ENCODE data around the gene ANKRD24.
A peak's percentile ranks its signal among the peaks of the same experiment; 100 is the strongest.
"Not testable (repeated sequence)": the region's sequence is repeated elsewhere in the genome, so short reads cannot be mapped to it uniquely, and the experiment has no call there.

Gene ANKRD24

GRCh38 chr19:4197625-4198466 lies 15.4 kb downstream of the ANKRD24 start:
- DNase-seq (ENCODE audit: low spot score) = no peak

- no peak for DNase-seq (ENCODE audit: low spot score)
Measured at GRCh38 chr19:4198467-4199126, 16.1 kb downstream of the ANKRD24 start.

DNA sequence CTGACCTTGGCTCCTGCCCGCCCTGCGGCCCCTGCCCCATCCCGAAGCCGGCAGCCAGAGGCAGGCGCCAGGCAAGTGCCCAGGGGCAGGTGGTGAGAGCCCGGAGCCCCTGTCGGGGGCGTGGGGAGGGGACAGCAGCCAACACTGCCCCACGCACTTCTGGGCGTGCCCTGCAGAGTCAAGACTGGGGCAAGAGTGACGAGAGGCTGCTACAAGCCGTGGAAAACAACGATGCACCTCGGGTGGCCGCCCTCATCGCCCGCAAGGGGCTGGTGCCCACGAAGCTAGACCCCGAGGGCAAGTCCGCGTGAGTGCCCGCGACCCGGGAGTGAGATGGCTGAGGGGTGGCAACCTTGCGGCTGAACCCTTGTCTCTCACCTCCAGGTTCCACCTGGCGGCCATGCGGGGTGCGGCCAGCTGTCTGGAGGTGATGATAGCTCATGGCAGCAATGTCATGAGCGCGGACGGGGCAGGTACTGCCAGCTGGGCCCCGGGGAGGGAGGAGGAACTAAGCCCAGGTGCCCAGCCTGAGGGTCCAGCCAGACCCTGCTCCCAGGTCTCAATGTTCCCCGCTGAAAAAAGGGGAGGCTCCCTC lies 17.3 kb downstream of the ANKRD24 start:
- no peak for DNase-seq (ENCODE audit: low spot score)

DNA sequence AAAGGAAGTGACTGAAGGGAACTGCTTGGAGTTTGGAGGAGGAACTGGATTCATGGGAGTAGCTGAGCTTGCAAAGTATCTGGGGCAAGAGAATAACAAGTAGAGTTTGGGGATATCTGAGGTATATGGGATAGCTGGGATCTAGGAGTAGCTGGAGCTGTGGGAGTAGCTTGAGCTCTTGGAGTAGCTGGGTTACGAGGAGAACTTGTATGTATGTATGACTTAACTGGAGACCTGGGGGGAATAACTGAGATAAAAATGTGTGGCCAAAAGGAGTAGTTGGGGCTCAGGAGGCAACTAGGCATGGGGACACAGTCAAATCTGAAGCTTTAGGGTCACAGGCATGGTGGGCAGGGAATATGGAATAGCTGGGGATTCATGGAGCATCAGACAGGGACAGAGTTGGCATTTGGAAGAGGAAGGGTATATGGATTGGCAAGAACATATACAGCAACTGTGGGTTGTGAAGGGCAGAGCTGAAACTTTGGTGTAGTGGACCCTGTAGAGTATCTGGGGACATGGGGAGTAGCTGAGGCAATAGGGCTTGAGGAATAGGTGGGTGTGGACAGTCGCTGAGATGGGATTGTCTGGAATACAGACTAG lies 18.6 kb downstream of the ANKRD24 start:
- no peak for DNase-seq (ENCODE audit: low spot score)

GRCh38 chr19:4201798-4202197 lies 19.3 kb downstream of the ANKRD24 start:
- no peak for DNase-seq (ENCODE audit: low spot score)

- DNase-seq (ENCODE audit: low spot score) = no peak
Measured at GRCh38 chr19:4206818-4207484, 24.5 kb downstream of the ANKRD24 start.

GRCh38 chr19:4208385-4209094 lies 26.1 kb downstream of the ANKRD24 start:
- no peak for DNase-seq (ENCODE audit: low spot score)

DNA sequence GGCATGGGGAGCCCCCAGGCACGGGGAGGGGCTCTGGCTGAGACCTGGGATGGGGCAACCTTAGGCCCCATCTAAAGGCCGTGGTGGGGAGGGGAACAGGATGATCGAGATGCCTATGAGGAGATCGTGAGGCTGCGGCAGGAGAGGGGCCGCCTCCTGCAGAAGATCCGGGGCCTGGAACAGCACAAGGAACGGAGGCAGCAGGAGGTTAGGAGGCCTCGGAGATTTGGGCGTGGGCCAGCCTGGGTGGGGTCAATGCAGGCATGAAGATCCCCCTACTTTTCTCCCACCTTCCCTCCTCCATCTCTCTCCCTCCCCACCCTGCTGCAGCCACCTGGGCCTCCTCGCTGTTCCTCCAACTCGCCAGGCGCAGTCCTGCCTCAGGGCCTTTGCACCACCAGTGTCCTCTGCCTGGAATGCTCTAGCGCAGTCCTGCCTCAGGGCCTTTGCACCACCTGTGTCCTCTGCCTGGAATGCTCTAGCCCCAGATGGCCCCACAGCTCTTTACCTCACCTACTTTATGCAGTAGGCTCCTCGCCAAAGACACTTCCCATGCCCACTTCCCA lies 27.8 kb downstream of the ANKRD24 start:
- no peak for DNase-seq (ENCODE audit: low spot score)

- no peak for DNase-seq (ENCODE audit: low spot score)
Measured at GRCh38 chr19:4213116-4213515, 30.6 kb downstream of the ANKRD24 start.

GRCh38 chr19:4215807-4216206 lies 33.3 kb downstream of the ANKRD24 start:
- no peak for DNase-seq (ENCODE audit: low spot score)

GRCh38 chr19:4216846-4217245 lies 34.4 kb downstream of the ANKRD24 start:
- no peak for DNase-seq (ENCODE audit: low spot score)

DNA sequence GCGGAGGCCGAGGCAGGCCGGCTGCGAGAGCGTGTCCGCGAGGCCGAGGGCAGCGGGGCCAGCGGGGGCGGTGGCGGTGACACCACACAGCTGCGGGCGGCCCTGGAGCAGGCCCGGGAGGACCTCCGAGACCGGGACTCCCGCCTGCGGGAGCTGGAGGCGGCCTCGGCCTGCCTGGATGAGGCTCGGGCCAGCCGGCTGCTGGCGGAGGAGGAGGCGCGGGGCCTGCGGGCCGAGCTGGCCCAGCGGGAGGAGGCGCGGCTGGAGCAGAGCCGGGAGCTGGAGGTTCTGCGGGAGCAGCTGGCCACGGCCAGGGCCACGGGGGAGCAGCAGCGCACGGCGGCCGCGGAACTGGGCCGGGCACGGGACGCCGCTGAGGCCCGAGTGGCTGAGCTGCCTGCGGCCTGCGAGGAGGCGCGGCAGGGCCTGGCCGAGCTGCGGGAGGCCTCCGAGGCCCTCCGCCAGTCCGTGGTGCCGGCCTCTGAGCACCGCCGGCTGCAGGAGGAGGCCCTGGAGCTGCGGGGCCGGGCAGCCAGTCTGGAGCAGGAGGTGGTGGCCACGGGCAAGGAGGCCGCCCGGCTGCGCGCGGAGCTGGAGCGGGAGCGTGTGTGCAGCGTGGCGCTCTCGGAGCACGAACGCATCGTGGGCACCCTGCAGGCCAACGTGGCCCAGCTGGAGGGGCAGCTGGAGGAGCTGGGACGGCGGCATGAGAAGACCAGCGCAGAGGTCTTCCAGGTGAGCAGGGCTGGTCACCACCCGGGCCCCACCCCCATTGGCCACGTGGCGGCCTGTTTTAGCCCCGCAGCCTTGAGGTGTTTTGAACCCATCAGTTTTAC lies 35.2 kb downstream of the ANKRD24 start:
- DNase-seq (ENCODE audit: low spot score) = no peak

DNA sequence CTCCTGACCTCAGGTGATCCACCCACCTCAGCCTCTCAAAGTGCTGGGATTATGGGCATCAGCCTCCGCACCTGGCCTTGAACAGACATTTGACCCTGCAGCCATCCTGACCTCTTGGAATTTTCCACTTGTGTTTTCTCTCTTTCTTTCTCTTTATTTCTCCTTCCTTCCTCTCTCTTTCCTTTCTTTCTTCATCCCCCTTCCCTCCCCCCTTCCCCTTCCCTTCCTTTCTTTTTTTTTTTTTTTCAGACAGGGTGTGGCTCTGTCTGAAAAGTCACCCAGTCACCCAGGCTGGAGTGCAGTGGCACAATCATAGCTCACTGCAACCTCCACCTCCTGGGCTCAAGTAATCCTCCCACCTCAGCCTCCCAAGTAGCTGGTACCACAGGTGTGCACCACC lies 36.0 kb downstream of the ANKRD24 start:
- DNase-seq (ENCODE audit: low spot score) = not testable (repeated sequence)

GRCh38 chr19:4220188-4220587 lies 37.7 kb downstream of the ANKRD24 start:
- no peak for DNase-seq (ENCODE audit: low spot score)

DNA sequence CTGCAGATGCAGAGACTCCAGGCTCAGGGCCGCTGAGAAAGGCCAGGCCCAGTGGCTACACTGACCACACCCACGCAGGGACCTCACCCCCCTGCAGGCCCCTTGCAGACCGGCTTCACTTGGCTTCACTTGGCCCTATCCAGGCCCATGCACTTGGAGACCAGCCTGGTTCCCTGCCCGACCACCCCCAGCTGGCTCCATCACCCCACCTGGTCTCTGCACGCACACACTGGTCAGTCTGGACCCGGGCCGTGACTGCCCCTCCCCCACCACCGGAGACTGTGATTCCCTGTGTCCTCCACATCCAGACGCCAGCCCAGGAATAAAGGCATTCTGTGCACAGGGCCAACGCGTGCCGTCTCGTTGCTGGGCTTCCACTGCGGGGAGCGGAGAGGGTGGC lies 42.0 kb downstream of the ANKRD24 start:
- no peak for DNase-seq (ENCODE audit: low spot score)

DNA sequence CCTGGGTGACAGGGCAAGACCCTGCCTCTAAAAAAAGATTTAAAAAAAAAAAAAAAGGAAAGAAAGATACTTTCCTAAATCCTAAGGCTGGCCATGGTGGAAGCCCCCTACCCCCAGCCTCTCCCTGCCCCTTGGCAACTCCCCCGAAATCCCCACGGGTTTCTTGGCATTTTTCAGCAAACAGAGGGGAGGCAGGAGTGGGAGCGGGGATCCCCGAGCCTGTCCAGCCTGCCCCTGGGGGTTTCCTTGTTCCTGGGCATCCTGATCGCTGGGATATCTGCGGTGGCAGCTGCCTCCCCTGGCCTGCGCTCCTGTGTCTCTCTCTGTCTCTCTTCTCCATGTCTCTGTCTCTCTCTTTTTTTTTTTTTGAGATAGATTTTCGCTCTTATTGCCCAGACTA lies 43.4 kb downstream of the ANKRD24 start:
- no peak for DNase-seq (ENCODE audit: low spot score)

- DNase-seq (ENCODE audit: low spot score) = no peak
Measured at GRCh38 chr19:4227771-4228170, 45.3 kb downstream of the ANKRD24 start.

DNA sequence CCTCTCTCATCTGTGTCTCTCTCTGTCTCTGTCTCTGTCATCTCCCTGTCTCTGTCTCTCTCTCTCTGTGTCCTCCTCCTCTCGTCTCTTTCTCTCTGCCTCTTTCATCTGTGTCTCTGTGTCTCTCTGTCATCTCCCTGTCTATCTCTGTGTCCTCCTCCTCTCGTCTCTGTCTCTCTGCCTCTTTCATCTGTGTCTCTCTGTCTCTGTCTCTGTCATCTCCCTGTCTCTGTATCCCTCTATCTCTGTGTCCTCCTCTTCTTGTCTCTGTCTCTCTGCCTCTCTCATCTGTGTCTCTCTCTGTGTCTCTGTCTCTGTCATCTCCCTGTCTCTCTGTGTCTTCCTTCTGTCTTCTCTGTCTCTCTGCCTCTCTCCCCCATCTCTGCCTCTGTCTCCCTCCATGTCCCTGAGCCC lies 46.3 kb downstream of the ANKRD24 start:
- DNase-seq (ENCODE audit: low spot score) = no peak

- DNase-seq (ENCODE audit: low spot score) = peak; percentile 47
Measured at GRCh38 chr19:4229179-4229931, 46.9 kb downstream of the ANKRD24 start, which contains the start of gene EBI3. TSS of gene EBI3 (plus strand) at chr19:4229523. CDS start at chr19:4229551, 28 bp downstream.

Data from germinal center (tissue), 1 donor.